Gastrocnemius medialis (tissue), 4 donors: ENCODE data around the gene UROC1. TPM values are rescaled to one million over a fixed set of nuclear protein-coding genes. Genes with fewer than 3 reads are reported as not detected.

ENCODE experiments used
- ATAC-seq, 2 donors: fragments of 150-250 bp; one replicate each; pipeline ENCODE4 v1.9.1; 2016
- DNase-seq, 2 donors: peaks; one replicate each; pipeline ENCODE4 v3.0.0-alpha.2; 2019
- H3K27ac ChIP-seq, 4 donors: fragments of 200-600 bp; sonication (generic); 1 replicate in 1 of 4; 2 replicates in 3 of 4; pipeline ENCODE4 v1.5.1; 2016 to 2018; ENCODE audit warnings: mild to moderate bottlenecking in 2 of 4, moderate library complexity in 1 of 4
- H3K27me3 ChIP-seq, 3 donors: fragments of 200-600 bp; sonication (generic) in 2 of 3; 1 replicate in 1 of 3; 2 replicates in 2 of 3; pipeline versions ENCODE4 v1.5.1 to v1.6.0; 2016 to 2019; ENCODE audit warnings: mild to moderate bottlenecking in 1 of 3, moderate library complexity in 1 of 3
- H3K36me3 ChIP-seq, 2 donors: fragments of 200-600 bp; sonication (generic) in 1 of 2; one replicate each; pipeline ENCODE4 v1.5.1; 2017 to 2018
- H3K4me1 ChIP-seq, 2 donors: fragments of 200-600 bp; sonication (generic) in 1 of 2; one replicate each; pipeline ENCODE4 v1.5.1; 2016 to 2017; ENCODE audit warnings: mild to moderate bottlenecking in 2 of 2
- H3K4me3 ChIP-seq, 4 donors: fragments of 200-600 bp; sonication (generic) in 3 of 4; 1 replicate in 1 of 4; 2 replicates in 3 of 4; pipeline ENCODE4 v1.5.1; 2016 to 2019; ENCODE audit warnings: mild to moderate bottlenecking in 2 of 4
- H3K9me3 ChIP-seq, 3 donors: fragments of 200-600 bp; sonication (generic) in 2 of 3; 1 replicate in 1 of 3; 2 replicates in 2 of 3; pipeline ENCODE4 v1.5.1; 2016 to 2019
- CTCF ChIP-seq, 5 experiments: fragments of 450-650 bp in 3 of 5; fragments of 200-600 bp in 2 of 5; sonication (generic) in 2 of 5; IDR thresholded peaks in 4 of 5; conservative IDR thresholded peaks in 1 of 5; 1 replicate in 4 of 5; 2 replicates in 1 of 5; pipeline ENCODE4 v1.5.1; 2016 to 2019; ENCODE audit warnings: antibody characterized with exemption in 5 of 5, mild to moderate bottlenecking in 3 of 5, moderate library complexity in 3 of 5
- POLR2A ChIP-seq, 2 donors: fragments of 450-650 bp; IDR thresholded peaks; one replicate each; pipeline ENCODE4 v1.6.1; 2017; ENCODE audit warnings: antibody characterized with exemption in 2 of 2, mild to moderate bottlenecking in 2 of 2, moderate library complexity in 2 of 2
- in situ Hi-C, 4 donors: fragments of 200-750 bp; cut with MboI; loops; one replicate each; pipeline versions ENCODE4 v1.15.0 to v1.8.0; 2017; ENCODE audit warnings: low sequenced_read_pairs in 4 of 4
- intact Hi-C: fragments of 100-400 bp; cut with DNase I; formaldehyde crosslinking; loops from one replicate; pipeline ENCODE4 v1.15.1; 2023; ENCODE audit warnings: low total_unique reads
- total RNA-seq, 4 donors: library from RNA; depleted of rRNA; stranded (reverse); fragments of >200 nt; gene quantifications; one replicate each; pipeline versions ENCODE4 v1.1.0 to v1.2.3, GENCODE V29; 2016

The UROC1 gene
- total RNA-seq, 4 donors from 2014 or later: 0.07 to 0.36 TPM; not detected in 2

GRCh38 chr3:126481808-126482502 lies 35.6 kb downstream of the UROC1 start:
- TF ChIP-seq CTCF (IDR thresholded peaks at IDR 0.05 in 4 of 5, conservative IDR thresholded peaks at IDR 0.05 in 1 of 5): no peak
- no peak for TF ChIP-seq POLR2A (IDR thresholded peaks at IDR 0.05)
- no peaks in the 10 kb centered on the region for H3K36me3 ChIP-seq
- H3K27ac ChIP-seq: no peak overlapping the region
- H3K4me1 ChIP-seq: peaks cover 16 to 37% of the 10 kb centered on the region in 2 donors
- DNase-seq: no peak
- no peaks in the 10 kb centered on the region for H3K27me3 ChIP-seq
- no peak overlapping the region for H3K4me3 ChIP-seq
- no peaks in the 10 kb centered on the region for H3K9me3 ChIP-seq
- no peak for ATAC-seq
- in situ Hi-C loops: no loop called here
- intact Hi-C loops: no loop called here

DNA sequence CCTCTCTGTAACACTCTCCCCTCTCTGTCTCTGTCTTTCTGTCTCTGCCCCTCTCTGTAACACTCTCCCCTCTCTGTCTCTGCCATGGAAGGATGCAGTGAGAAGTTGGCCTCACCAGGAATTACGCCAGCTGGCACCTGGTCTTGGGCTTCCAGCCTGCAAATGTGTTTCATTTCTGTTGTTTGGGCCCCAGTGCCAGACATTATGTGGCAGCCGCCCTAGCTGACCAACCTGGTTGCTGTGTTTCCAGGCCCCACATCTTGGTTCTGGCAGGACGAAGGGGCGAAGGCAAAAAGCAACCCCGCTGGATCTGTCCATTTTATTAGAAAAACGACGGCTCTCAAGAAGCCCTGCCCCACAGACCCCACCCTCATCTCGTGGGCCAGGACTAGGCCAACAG lies 36.7 kb downstream of the UROC1 start:
- H3K9me3 ChIP-seq: no peaks in the 10 kb centered on the region
- H3K4me3 ChIP-seq: no peak overlapping the region
- TF ChIP-seq POLR2A (IDR thresholded peaks at IDR 0.05) (no peak), CTCF (IDR thresholded peaks at IDR 0.05 in 4 of 5, conservative IDR thresholded peaks at IDR 0.05 in 1 of 5) (no peak)
- no peaks in the 10 kb centered on the region for H3K27me3 ChIP-seq
- in situ Hi-C loops (no loop called here), intact Hi-C loops (no loop called here)
- no peaks in the 10 kb centered on the region for H3K36me3 ChIP-seq
- ATAC-seq: no peak
- H3K4me1 ChIP-seq: peaks cover 8 to 32% of the 10 kb centered on the region in 2 donors
- no peak overlapping the region for H3K27ac ChIP-seq
- DNase-seq: no peak

GRCh38 chr3:126480206-126480605 lies 37.4 kb downstream of the UROC1 start:
- intact Hi-C loops: no loop called here
- H3K27me3 ChIP-seq: no peaks in the 10 kb centered on the region
- ATAC-seq: no peak
- no peaks in the 10 kb centered on the region for H3K36me3 ChIP-seq
- H3K27ac ChIP-seq: no peak overlapping the region
- in situ Hi-C loops: no loop called here
- H3K4me1 ChIP-seq: peaks cover 8 to 30% of the 10 kb centered on the region in 2 donors
- no peaks in the 10 kb centered on the region for H3K9me3 ChIP-seq
- no peak overlapping the region for H3K4me3 ChIP-seq
- DNase-seq: no peak
- no peak for TF ChIP-seq POLR2A (IDR thresholded peaks at IDR 0.05)
- no peak for TF ChIP-seq CTCF (IDR thresholded peaks at IDR 0.05 in 4 of 5, conservative IDR thresholded peaks at IDR 0.05 in 1 of 5)

GRCh38 chr3:126479642-126480041 lies 37.9 kb downstream of the UROC1 start:
- Histone ChIP-seq H3K4me1 (peaks cover 5 to 26% of the 10 kb centered on the region in 2 donors), H3K27ac (no peak overlapping the region), H3K27me3 (no peaks in the 10 kb centered on the region), H3K36me3 (no peaks in the 10 kb centered on the region), H3K9me3 (no peaks in the 10 kb centered on the region), H3K4me3 (no peak overlapping the region)
- TF ChIP-seq CTCF (IDR thresholded peaks at IDR 0.05 in 4 of 5, conservative IDR thresholded peaks at IDR 0.05 in 1 of 5) (no peak), POLR2A (IDR thresholded peaks at IDR 0.05) (no peak)
- in situ Hi-C loops: loop anchor here in 2 of 4 donors (10.0 kb wide), 2 partner anchors 85 to 225 kb away; partner anchors contain the start of gene CFAP100 (in 2 of the 2)
- ATAC-seq: no peak
- no peak for DNase-seq
- intact Hi-C loops: loop anchor here (10.0 kb wide), 1 partner anchor 565 kb away; no protein-coding TSS in a partner anchor
